Caco-2 (cell line): ENCODE results near the gene NCKAP5. TPM values are rescaled to one million over a fixed set of nuclear protein-coding genes. Genes with fewer than 3 reads are reported as not detected.

Source experiments
- BruUV-seq: library from RNA; stranded (reverse); fragments of 400-500 nt; replicated peaks from 2 replicates; lab custom pipeline; 2021; lab: Mats Ljungman, UMichigan
- CTCF ChIA-PET: fragments of 300-600 bp; sonication (Branson Sonifier 250); formaldehyde crosslinking; loops from one replicate; lab custom pipeline; 2022; ENCODE audit warnings: antibody characterized with exemption; lab: Charles Lee
- POLR2A ChIA-PET: fragments of 300-600 bp; sonication (Branson Sonifier 250); formaldehyde crosslinking; loops from one replicate; lab custom pipeline; 2022; ENCODE audit warnings: antibody characterized with exemption; lab: Charles Lee
- DNase-seq, 2 experiments: peaks; one replicate each; pipeline versions ENCODE4 v3.0.0 to v3.0.0-alpha.2; 2020 to 2022
- H3K27me3 ChIP-seq: replicated peaks from 2 replicates; pipeline ENCODE4 v1.6.0; 2011; ENCODE audit warnings: low read length; ENCODE audit not compliant: control insufficient read depth, insufficient read depth
- H3K36me3 ChIP-seq: 2 replicates; pipeline ENCODE4 v1.5.1; 2011; ENCODE audit warnings: low read length; ENCODE audit not compliant: control insufficient read depth, insufficient read depth
- H3K4me1 ChIP-seq: fragments of 250-450 bp; sonication (Bioruptor Pico); 2 replicates; pipeline ENCODE4 v1.5.1; 2020; ENCODE audit warnings: mild to moderate bottlenecking
- H3K4me3 ChIP-seq: 2 replicates; pipeline ENCODE4 v1.5.1; 2011; ENCODE audit warnings: low read depth, mild to moderate bottlenecking, control low read depth, low read length
- H3K9me3 ChIP-seq: fragments of 250-450 bp; sonication (Bioruptor Pico); 2 replicates; pipeline ENCODE4 v1.5.1; 2020; ENCODE audit warnings: mild to moderate bottlenecking, moderate library complexity
- H3K27ac Mint-ChIP-seq: one replicate; pipeline ENCODE4 v1.8.0; 2022; ENCODE audit warnings: mixed read lengths; ENCODE audit not compliant: unreplicated experiment
- H3K27me3 Mint-ChIP-seq: one replicate; pipeline ENCODE4 v1.8.0; 2022; ENCODE audit warnings: mixed read lengths; ENCODE audit not compliant: insufficient read depth, unreplicated experiment
- H3K36me3 Mint-ChIP-seq: one replicate; pipeline ENCODE4 v1.8.0; 2022; ENCODE audit warnings: mild to moderate bottlenecking, mixed read lengths; ENCODE audit not compliant: insufficient read depth, unreplicated experiment
- H3K4me1 Mint-ChIP-seq: one replicate; pipeline ENCODE4 v1.8.0; 2022; ENCODE audit warnings: low read depth, mixed read lengths; ENCODE audit not compliant: unreplicated experiment
- H3K4me3 Mint-ChIP-seq: one replicate; pipeline ENCODE4 v1.8.0; 2022; ENCODE audit warnings: mild to moderate bottlenecking, moderate library complexity, mixed read lengths; ENCODE audit not compliant: unreplicated experiment
- H3K9me3 Mint-ChIP-seq: one replicate; pipeline ENCODE4 v1.8.0; 2022; ENCODE audit warnings: mixed read lengths; ENCODE audit not compliant: unreplicated experiment
- CTCF ChIP-seq, 2 experiments: fragments of 200-600 bp in 1 of 2; IDR thresholded peaks; 1 replicate in 1 of 2; 2 replicates in 1 of 2; pipeline versions ENCODE4 v1.5.1 to v1.8.0; 2011 to 2022; ENCODE audit warnings: antibody characterized with exemption in 1 of 2, control low read depth in 1 of 2, inconsistent platforms in 1 of 2, low read depth in 1 of 2, low read length in 1 of 2, mild to moderate bottlenecking in 1 of 2, moderate library complexity in 1 of 2; ENCODE audit not compliant: insufficient read depth in 1 of 2, severe bottlenecking in 1 of 2, unreplicated experiment in 1 of 2
- intact Hi-C: fragments of 100-400 bp; cut with micrococcal nuclease; formaldehyde crosslinking; loops from one replicate; pipeline ENCODE4 v1.10.0; 2022; ENCODE audit not compliant: unreplicated experiment
- total RNA-seq: library from RNA; stranded (reverse); gene quantifications from 2 replicates; pipeline ENCODE4 v1.2.3, GENCODE V29; 2022

NCKAP5 gene
- total RNA-seq, 1 experiment from 2014 or later, result 3.8 TPM

GRCh38 chr2:132654335-132654734, 913.9 kb downstream of the NCKAP5 start:
- Histone ChIP-seq H3K27me3 (no peaks in the 10 kb centered on the region), H3K36me3 (no peaks in the 10 kb centered on the region), H3K4me1 (no peaks in the 10 kb centered on the region), H3K9me3 (no peaks in the 10 kb centered on the region), H3K4me3 (no peak overlapping the region)
- Mint-ChIP-seq H3K27ac (no peak overlapping the region), H3K27me3 (no peaks in the 10 kb centered on the region), H3K36me3 (peaks cover 27% of the 10 kb centered on the region), H3K4me1 (no peaks in the 10 kb centered on the region), H3K4me3 (no peak overlapping the region), H3K9me3 (no peaks in the 10 kb centered on the region)
- intact Hi-C loops, result no loop called here
- ChIA-PET CTCF (no interaction called here), POLR2A (no interaction called here)
- no peak for TF ChIP-seq CTCF (IDR thresholded peaks at IDR 0.05; ENCODE audit: insufficient read depth in 1 of 2, low read depth in 1 of 2, low read length in 1 of 2, severe bottlenecking in 1 of 2, unreplicated experiment in 1 of 2)
- DNase-seq, result no peak
- BruUV-seq, result no TSS peak

DNA sequence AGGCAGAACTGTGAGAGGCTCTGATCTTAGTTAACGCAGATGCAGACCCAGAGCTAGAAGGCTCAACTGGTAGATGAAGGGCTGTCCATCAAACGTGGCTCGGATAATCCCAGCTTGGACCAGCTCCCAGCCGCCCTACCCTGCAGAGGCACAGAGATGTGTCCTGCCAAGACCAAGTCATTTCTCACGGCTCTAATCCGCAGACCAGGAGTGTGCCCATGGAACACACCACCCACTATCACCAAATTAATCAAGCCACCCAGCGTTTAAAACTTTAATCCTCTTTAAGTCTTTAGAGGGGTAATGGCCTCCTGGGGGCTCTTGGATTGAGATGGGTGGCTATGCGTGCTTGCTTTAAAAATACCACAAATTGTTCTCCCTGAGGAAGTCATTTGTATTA, 915.8 kb downstream of the NCKAP5 start:
- BruUV-seq, result no TSS peak
- TF ChIP-seq CTCF (IDR thresholded peaks at IDR 0.05; ENCODE audit: insufficient read depth in 1 of 2, low read depth in 1 of 2, low read length in 1 of 2, severe bottlenecking in 1 of 2, unreplicated experiment in 1 of 2), result no peak
- Mint-ChIP-seq H3K4me3 (no peak overlapping the region), H3K4me1 (no peaks in the 10 kb centered on the region), H3K9me3 (no peaks in the 10 kb centered on the region), H3K27me3 (no peaks in the 10 kb centered on the region), H3K27ac (no peak overlapping the region), H3K36me3 (peaks cover 12% of the 10 kb centered on the region)
- Histone ChIP-seq H3K36me3 (no peaks in the 10 kb centered on the region), H3K4me1 (no peaks in the 10 kb centered on the region), H3K4me3 (no peak overlapping the region), H3K27me3 (no peaks in the 10 kb centered on the region), H3K9me3 (no peaks in the 10 kb centered on the region)
- CTCF ChIA-PET, result no interaction called here
- intact Hi-C loops, result no loop called here
- POLR2A ChIA-PET, result no interaction called here
- DNase-seq, result no peak

- POLR2A ChIA-PET, result no interaction called here
Observed at GRCh38 chr2:132651115-132652045, 916.9 kb downstream of the NCKAP5 start.

More at GRCh38 chr2:132651115-132652045, 916.9 kb downstream of the NCKAP5 start:
- no peak for DNase-seq
- Histone ChIP-seq H3K9me3 (no peaks in the 10 kb centered on the region), H3K4me3 (no peak overlapping the region), H3K4me1 (no peaks in the 10 kb centered on the region), H3K36me3 (no peaks in the 10 kb centered on the region), H3K27me3 (no peaks in the 10 kb centered on the region)
- no peak overlapping the region for H3K27ac Mint-ChIP-seq
- H3K36me3 Mint-ChIP-seq, result peaks cover 13% of the 10 kb centered on the region
- no TSS peak for BruUV-seq
- H3K9me3 Mint-ChIP-seq, result no peaks in the 10 kb centered on the region
- H3K4me1 Mint-ChIP-seq, result no peaks in the 10 kb centered on the region
- H3K4me3 Mint-ChIP-seq, result no peak overlapping the region
- no peaks in the 10 kb centered on the region for H3K27me3 Mint-ChIP-seq
- TF ChIP-seq CTCF (IDR thresholded peaks at IDR 0.05; ENCODE audit: insufficient read depth in 1 of 2, low read depth in 1 of 2, low read length in 1 of 2, severe bottlenecking in 1 of 2, unreplicated experiment in 1 of 2), result no peak
- CTCF ChIA-PET, result no interaction called here
- intact Hi-C loops, result no loop called here
